ENCODE data around the gene IMPA2. TPM values are rescaled to one million over a fixed set of nuclear protein-coding genes. Genes with fewer than 3 reads are reported as not detected.

IMPA2 gene
- total RNA-seq, 1 experiment from 2014 or later, result 113 TPM

GRCh38 chr18:12008842-12009580 lies 27.7 kb downstream of the IMPA2 start:
- H3K9me3 Mint-ChIP-seq, result no peaks in the 10 kb centered on the region
- POLR2A ChIA-PET, result no interaction called here
- H3K27me3 Mint-ChIP-seq (ENCODE audit: low read depth), result no peaks in the 10 kb centered on the region
- TF ChIP-seq ZNF121 (CRISPR knock-in tag; IDR thresholded peaks at IDR 0.05), result peak; percentile 98
- no peak for TF ChIP-seq NFYB (CRISPR knock-in tag; conservative IDR thresholded peaks at IDR 0.05; ENCODE audit: low read depth)
- no peak for TF ChIP-seq FOXP1 (CRISPR knock-in tag; IDR thresholded peaks at IDR 0.05; ENCODE audit: borderline replicate concordance)
- TF ChIP-seq, protein P1, sequence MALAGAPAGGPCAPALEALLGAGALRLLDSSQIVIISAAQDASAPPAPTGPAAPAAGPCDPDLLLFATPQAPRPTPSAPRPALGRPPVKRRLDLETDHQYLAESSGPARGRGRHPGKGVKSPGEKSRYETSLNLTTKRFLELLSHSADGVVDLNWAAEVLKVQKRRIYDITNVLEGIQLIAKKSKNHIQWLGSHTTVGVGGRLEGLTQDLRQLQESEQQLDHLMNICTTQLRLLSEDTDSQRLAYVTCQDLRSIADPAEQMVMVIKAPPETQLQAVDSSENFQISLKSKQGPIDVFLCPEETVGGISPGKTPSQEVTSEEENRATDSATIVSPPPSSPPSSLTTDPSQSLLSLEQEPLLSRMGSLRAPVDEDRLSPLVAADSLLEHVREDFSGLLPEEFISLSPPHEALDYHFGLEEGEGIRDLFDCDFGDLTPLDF (CRISPR knock-in tag; IDR thresholded peaks at IDR 0.05), result no peak
- TF ChIP-seq, protein P2, sequence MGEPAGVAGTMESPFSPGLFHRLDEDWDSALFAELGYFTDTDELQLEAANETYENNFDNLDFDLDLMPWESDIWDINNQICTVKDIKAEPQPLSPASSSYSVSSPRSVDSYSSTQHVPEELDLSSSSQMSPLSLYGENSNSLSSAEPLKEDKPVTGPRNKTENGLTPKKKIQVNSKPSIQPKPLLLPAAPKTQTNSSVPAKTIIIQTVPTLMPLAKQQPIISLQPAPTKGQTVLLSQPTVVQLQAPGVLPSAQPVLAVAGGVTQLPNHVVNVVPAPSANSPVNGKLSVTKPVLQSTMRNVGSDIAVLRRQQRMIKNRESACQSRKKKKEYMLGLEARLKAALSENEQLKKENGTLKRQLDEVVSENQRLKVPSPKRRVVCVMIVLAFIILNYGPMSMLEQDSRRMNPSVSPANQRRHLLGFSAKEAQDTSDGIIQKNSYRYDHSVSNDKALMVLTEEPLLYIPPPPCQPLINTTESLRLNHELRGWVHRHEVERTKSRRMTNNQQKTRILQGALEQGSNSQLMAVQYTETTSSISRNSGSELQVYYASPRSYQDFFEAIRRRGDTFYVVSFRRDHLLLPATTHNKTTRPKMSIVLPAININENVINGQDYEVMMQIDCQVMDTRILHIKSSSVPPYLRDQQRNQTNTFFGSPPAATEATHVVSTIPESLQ (CRISPR knock-in tag; IDR thresholded peaks at IDR 0.05), result no peak
- no peak for TF ChIP-seq RELA (CRISPR knock-in tag; IDR thresholded peaks at IDR 0.05; ENCODE audit: borderline replicate concordance)
- peaks cover 55% of the 10 kb centered on the region for H3K36me3 Mint-ChIP-seq
- CTCF ChIA-PET, result no interaction called here
- H3K27ac Mint-ChIP-seq, result no peak overlapping the region
- no peak overlapping the region for H3K4me3 Mint-ChIP-seq
- H3K4me1 Mint-ChIP-seq, result no peaks in the 10 kb centered on the region
- ATAC-seq, result no peak
- DNase-seq (ENCODE audit: low spot score), result no peak

GRCh38 chr18:12009581-12010140 lies 28.4 kb downstream of the IMPA2 start:
- Mint-ChIP-seq H3K4me1 (no peaks in the 10 kb centered on the region), H3K27me3 (ENCODE audit: low read depth) (no peaks in the 10 kb centered on the region), H3K36me3 (peaks cover 61% of the 10 kb centered on the region), H3K9me3 (no peaks in the 10 kb centered on the region), H3K4me3 (no peak overlapping the region), H3K27ac (peak overlapping the region; percentile 23; the same call in 1 of the 2 replicates)
- ATAC-seq, result no peak
- ChIA-PET POLR2A (no interaction called here), CTCF (interaction anchor here (1.0 kb wide), 1 partner anchor 72 kb away, joined by 5 read pairs; no protein-coding TSS in a partner anchor)
- TF ChIP-seq, protein P3, sequence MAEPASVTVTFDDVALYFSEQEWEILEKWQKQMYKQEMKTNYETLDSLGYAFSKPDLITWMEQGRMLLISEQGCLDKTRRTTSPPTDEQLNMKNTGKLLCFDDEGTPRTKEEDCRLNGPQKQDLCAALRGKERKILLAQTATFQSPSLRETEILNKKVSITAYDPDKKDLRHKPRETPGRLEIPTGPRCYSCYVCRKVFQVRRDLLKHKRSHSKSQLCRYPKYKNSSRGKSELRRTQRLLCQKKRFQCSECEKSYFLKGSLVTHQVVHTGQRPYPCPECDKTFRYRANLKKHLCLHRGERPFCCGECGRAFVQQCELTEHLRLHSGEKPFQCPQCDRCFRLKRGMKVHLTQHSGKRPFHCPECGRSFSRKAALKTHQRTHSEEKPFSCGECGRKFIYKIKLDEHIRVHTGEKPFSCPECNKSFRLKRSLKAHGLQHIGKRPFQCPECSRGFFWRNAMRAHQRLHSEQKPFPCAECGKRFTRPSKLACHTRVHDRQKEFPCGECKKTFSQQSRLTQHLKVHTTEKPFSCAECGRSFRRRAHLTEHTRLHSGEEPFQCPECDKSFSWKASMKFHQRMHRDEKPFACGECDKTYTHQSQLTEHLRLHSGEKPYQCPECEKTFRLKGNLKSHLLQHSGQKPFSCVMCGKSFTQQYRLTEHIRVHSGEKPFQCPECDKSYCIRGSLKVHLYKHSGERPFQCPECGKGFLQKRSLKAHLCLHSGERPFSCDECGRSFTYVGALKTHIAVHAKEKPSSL (CRISPR knock-in tag; conservative IDR thresholded peaks at IDR 0.05), result no peak
- TF ChIP-seq SMAD3 (CRISPR knock-in tag; IDR thresholded peaks at IDR 0.05; ENCODE audit: borderline replicate concordance), result no peak
- no peak for TF ChIP-seq ZNF219 (CRISPR knock-in tag; IDR thresholded peaks at IDR 0.05; ENCODE audit: borderline replicate concordance)
- no peak for TF ChIP-seq ATF3 (CRISPR knock-in tag; conservative IDR thresholded peaks at IDR 0.05)
- no peak for TF ChIP-seq MLX (CRISPR knock-in tag; IDR thresholded peaks at IDR 0.05)
- DNase-seq (ENCODE audit: low spot score), result no peak

- no peaks in the 10 kb centered on the region for H3K9me3 Mint-ChIP-seq
- H3K4me3 Mint-ChIP-seq, result no peak overlapping the region
- ChIA-PET POLR2A (no interaction called here), CTCF (interaction anchor here (1.0 to 1.1 kb wide), 2 partner anchors 73 to 277 kb away, joined by 3 to 5 read pairs; no protein-coding TSS in a partner anchor)
- peak; percentile 22 for DNase-seq (ENCODE audit: low spot score)
- peaks cover 64% of the 10 kb centered on the region for H3K36me3 Mint-ChIP-seq
- no peaks in the 10 kb centered on the region for H3K4me1 Mint-ChIP-seq
- ATAC-seq, result peak; percentile 62
- no peaks in the 10 kb centered on the region for H3K27me3 Mint-ChIP-seq (ENCODE audit: low read depth)
- H3K27ac Mint-ChIP-seq, result no peak overlapping the region
- TF ChIP-seq, protein P4, sequence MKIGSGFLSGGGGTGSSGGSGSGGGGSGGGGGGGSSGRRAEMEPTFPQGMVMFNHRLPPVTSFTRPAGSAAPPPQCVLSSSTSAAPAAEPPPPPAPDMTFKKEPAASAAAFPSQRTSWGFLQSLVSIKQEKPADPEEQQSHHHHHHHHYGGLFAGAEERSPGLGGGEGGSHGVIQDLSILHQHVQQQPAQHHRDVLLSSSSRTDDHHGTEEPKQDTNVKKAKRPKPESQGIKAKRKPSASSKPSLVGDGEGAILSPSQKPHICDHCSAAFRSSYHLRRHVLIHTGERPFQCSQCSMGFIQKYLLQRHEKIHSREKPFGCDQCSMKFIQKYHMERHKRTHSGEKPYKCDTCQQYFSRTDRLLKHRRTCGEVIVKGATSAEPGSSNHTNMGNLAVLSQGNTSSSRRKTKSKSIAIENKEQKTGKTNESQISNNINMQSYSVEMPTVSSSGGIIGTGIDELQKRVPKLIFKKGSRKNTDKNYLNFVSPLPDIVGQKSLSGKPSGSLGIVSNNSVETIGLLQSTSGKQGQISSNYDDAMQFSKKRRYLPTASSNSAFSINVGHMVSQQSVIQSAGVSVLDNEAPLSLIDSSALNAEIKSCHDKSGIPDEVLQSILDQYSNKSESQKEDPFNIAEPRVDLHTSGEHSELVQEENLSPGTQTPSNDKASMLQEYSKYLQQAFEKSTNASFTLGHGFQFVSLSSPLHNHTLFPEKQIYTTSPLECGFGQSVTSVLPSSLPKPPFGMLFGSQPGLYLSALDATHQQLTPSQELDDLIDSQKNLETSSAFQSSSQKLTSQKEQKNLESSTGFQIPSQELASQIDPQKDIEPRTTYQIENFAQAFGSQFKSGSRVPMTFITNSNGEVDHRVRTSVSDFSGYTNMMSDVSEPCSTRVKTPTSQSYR (CRISPR knock-in tag; IDR thresholded peaks at IDR 0.05), result no peak
- TF ChIP-seq MXD4 (CRISPR knock-in tag; IDR thresholded peaks at IDR 0.05; ENCODE audit: borderline replicate concordance) (no peak), NR3C1 (CRISPR knock-in tag; conservative IDR thresholded peaks at IDR 0.05; ENCODE audit: low read depth) (no peak), CTCF (IDR thresholded peaks at IDR 0.05) (no peak), NR2C2 (CRISPR knock-in tag; IDR thresholded peaks at IDR 0.05) (no peak)
- TF ChIP-seq, protein P5, sequence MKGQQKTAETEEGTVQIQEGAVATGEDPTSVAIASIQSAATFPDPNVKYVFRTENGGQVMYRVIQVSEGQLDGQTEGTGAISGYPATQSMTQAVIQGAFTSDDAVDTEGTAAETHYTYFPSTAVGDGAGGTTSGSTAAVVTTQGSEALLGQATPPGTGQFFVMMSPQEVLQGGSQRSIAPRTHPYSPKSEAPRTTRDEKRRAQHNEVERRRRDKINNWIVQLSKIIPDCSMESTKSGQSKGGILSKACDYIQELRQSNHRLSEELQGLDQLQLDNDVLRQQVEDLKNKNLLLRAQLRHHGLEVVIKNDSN (CRISPR knock-in tag; IDR thresholded peaks at IDR 0.05), result no peak
Observed at GRCh38 chr18:12010187-12010802, 29.0 kb downstream of the IMPA2 start.

Measured in WTC11 (cell line).